Astrocyte (in vitro differentiated cells and primary cell): ENCODE results near the gene CDS2. TPM values are rescaled to one million over a fixed set of nuclear protein-coding genes. Genes with fewer than 3 reads are reported as not detected.

Source experiments
- DNase-seq: peaks from one replicate; pipeline ENCODE4 v3.0.0-alpha.2; 2010; ENCODE audit warnings: low read depth
- FAIRE-seq: peaks from 2 replicates; lab custom pipeline; 2011; peaks lifted over from hg19 to GRCh38; lab: Jason Lieb, UNC
- H2AFZ ChIP-seq: 2 replicates; pipeline ENCODE4 v1.6.0; 2012; ENCODE audit warnings: low read depth, low read length, inconsistent platforms
- H3K27ac ChIP-seq: 2 replicates; pipeline ENCODE4 v1.5.1; 2011; ENCODE audit warnings: low read depth, low read length, inconsistent platforms
- H3K27me3 ChIP-seq: 2 replicates; pipeline ENCODE4 v1.6.0; 2011; ENCODE audit warnings: low read length, inconsistent platforms; ENCODE audit not compliant: insufficient read depth
- H3K36me3 ChIP-seq: 2 replicates; pipeline ENCODE4 v1.5.1; 2011; ENCODE audit warnings: low read length, inconsistent platforms; ENCODE audit not compliant: insufficient read depth
- H3K4me1 ChIP-seq: 2 replicates; pipeline ENCODE4 v1.5.1; 2011; ENCODE audit warnings: low read length, inconsistent platforms; ENCODE audit not compliant: insufficient read depth
- H3K4me2 ChIP-seq: 2 replicates; pipeline ENCODE4 v1.6.0; 2012; ENCODE audit warnings: low read length, inconsistent platforms
- H3K4me3 ChIP-seq: 2 replicates; pipeline ENCODE4 v1.5.1; 2011; ENCODE audit warnings: low read depth, mild to moderate bottlenecking, low read length, inconsistent platforms; ENCODE audit not compliant: insufficient read depth
- H3K79me2 ChIP-seq: 2 replicates; pipeline ENCODE4 v1.6.0; 2012; ENCODE audit warnings: mild to moderate bottlenecking, low read length, inconsistent platforms; ENCODE audit not compliant: insufficient read depth
- H3K9ac ChIP-seq: 2 replicates; pipeline ENCODE4 v1.6.0; 2012; ENCODE audit warnings: mild to moderate bottlenecking, low read length, inconsistent platforms
- H3K9me3 ChIP-seq: 2 replicates; pipeline ENCODE4 v1.5.1; 2012; ENCODE audit warnings: low read depth, mild to moderate bottlenecking, low read length, inconsistent platforms; ENCODE audit not compliant: insufficient read depth
- H4K20me1 ChIP-seq: 2 replicates; pipeline ENCODE4 v1.6.0; 2012; ENCODE audit warnings: low read length, inconsistent platforms; ENCODE audit not compliant: insufficient read depth
- H3K27ac Mint-ChIP-seq: one replicate; pipeline ENCODE4 v1.8.0; 2021; ENCODE audit warnings: mild to moderate bottlenecking, mixed read lengths; ENCODE audit not compliant: unreplicated experiment
- H3K27me3 Mint-ChIP-seq: one replicate; pipeline ENCODE4 v1.8.0; 2021; ENCODE audit warnings: low read depth, mixed read lengths; ENCODE audit not compliant: unreplicated experiment
- H3K36me3 Mint-ChIP-seq: one replicate; pipeline ENCODE4 v1.8.0; 2021; ENCODE audit warnings: low read depth, mixed read lengths; ENCODE audit not compliant: unreplicated experiment
- H3K4me1 Mint-ChIP-seq: one replicate; pipeline ENCODE4 v1.8.0; 2021; ENCODE audit warnings: low read depth, mixed read lengths; ENCODE audit not compliant: unreplicated experiment
- H3K4me3 Mint-ChIP-seq: one replicate; pipeline ENCODE4 v1.8.0; 2021; ENCODE audit warnings: mild to moderate bottlenecking, moderate library complexity, mixed read lengths; ENCODE audit not compliant: unreplicated experiment
- H3K9me3 Mint-ChIP-seq: one replicate; pipeline ENCODE4 v1.8.0; 2021; ENCODE audit warnings: mild to moderate bottlenecking, mixed read lengths; ENCODE audit not compliant: unreplicated experiment
- EZH2 ChIP-seq: IDR thresholded peaks from 2 replicates; pipeline ENCODE4 v1.6.1; 2012; ENCODE audit warnings: mild to moderate bottlenecking, low read length, inconsistent platforms; ENCODE audit not compliant: insufficient read depth
- total RNA-seq: library from RNA; stranded (reverse); gene quantifications from 2 replicates; pipeline ENCODE4 v1.2.1, GENCODE V29; 2021
- TF ChIP-seq, protein P1 (sequence below): IDR thresholded peaks from 2 replicates; pipeline ENCODE4 v1.5.1; 2011; ENCODE audit warnings: low read depth, mild to moderate bottlenecking, inconsistent platforms, low read length, moderate library complexity; ENCODE audit not compliant: insufficient read depth

Gene CDS2
- total RNA-seq, 1 donor from 2014 or later: 53.9 TPM

DNA sequence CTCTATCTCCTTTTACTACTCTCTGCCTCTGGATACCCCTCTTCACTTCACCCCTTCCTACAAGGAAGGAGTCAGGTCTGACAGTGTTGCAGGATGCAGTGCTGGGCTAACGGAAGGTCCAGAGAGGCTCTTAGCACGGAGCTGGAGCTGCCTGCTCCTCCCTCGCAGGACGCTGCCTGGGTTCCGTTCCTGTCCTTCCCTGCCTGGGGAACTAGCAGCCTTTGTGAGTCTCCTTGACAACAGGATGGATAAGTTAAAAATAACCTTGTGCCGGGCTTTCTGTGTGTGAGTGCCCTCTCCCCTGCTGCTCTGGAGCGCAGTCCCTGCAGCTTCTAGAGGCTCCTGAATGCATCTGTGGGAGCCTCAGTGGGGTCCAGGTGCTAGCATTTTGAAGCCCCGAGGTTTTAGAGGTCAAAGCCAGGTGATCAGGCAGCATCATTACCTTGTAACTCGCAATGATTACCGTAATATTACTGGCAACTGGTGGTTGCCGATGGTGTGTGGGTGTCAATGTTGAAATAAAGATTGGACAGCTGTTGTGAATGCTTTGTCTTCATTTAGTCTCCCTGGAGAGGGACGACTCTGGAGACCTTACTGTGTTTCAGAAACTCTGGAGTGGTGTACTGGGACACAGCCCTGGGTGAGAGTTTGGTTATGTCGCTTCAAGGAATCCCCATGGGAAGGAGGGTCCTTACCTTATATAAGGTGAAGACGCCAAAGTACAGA is 44.4 kb downstream of the CDS2 start:
- peaks cover 6% of the 10 kb centered on the region for H3K36me3 Mint-ChIP-seq
- H3K9me3 Mint-ChIP-seq: no peaks in the 10 kb centered on the region
- H2AFZ ChIP-seq: no peak overlapping the region
- peak overlapping the region; percentile 50 for H3K4me2 ChIP-seq
- H3K27ac ChIP-seq: no peak overlapping the region
- no peaks in the 10 kb centered on the region for H3K9me3 ChIP-seq
- H3K79me2 ChIP-seq: peaks cover 50% of the 10 kb centered on the region
- peak overlapping the region; percentile 34 for H3K27ac Mint-ChIP-seq
- no peak overlapping the region for H3K4me3 ChIP-seq
- DNase-seq (no peak), FAIRE-seq (no peak)
- H3K36me3 ChIP-seq: no peaks in the 10 kb centered on the region
- H3K4me3 Mint-ChIP-seq: peak overlapping the region; percentile 13
- H3K27me3 Mint-ChIP-seq: no peaks in the 10 kb centered on the region
- peaks cover 21% of the 10 kb centered on the region for H3K4me1 ChIP-seq
- TF ChIP-seq, protein P1, sequence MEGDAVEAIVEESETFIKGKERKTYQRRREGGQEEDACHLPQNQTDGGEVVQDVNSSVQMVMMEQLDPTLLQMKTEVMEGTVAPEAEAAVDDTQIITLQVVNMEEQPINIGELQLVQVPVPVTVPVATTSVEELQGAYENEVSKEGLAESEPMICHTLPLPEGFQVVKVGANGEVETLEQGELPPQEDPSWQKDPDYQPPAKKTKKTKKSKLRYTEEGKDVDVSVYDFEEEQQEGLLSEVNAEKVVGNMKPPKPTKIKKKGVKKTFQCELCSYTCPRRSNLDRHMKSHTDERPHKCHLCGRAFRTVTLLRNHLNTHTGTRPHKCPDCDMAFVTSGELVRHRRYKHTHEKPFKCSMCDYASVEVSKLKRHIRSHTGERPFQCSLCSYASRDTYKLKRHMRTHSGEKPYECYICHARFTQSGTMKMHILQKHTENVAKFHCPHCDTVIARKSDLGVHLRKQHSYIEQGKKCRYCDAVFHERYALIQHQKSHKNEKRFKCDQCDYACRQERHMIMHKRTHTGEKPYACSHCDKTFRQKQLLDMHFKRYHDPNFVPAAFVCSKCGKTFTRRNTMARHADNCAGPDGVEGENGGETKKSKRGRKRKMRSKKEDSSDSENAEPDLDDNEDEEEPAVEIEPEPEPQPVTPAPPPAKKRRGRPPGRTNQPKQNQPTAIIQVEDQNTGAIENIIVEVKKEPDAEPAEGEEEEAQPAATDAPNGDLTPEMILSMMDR: no peak
- TF ChIP-seq EZH2: no peak
- H3K27me3 ChIP-seq: no peaks in the 10 kb centered on the region
- H3K4me1 Mint-ChIP-seq: peaks cover 32% of the 10 kb centered on the region
- H4K20me1 ChIP-seq: peaks cover 65% of the 10 kb centered on the region
- H3K9ac ChIP-seq: peak overlapping the region; percentile 24

- DNase-seq (no peak), FAIRE-seq (no peak)
- no peak for TF ChIP-seq EZH2
- TF ChIP-seq, protein P1: no peak
- Histone ChIP-seq H3K4me3 (no peak overlapping the region), H3K36me3 (no peaks in the 10 kb centered on the region), H3K9me3 (no peaks in the 10 kb centered on the region), H2AFZ (no peak overlapping the region), H3K4me1 (peaks cover 21% of the 10 kb centered on the region), H3K9ac (no peak overlapping the region), H3K4me2 (no peak overlapping the region), H3K27ac (no peak overlapping the region), H3K27me3 (no peaks in the 10 kb centered on the region), H4K20me1 (peaks cover 59% of the 10 kb centered on the region), H3K79me2 (peaks cover 44% of the 10 kb centered on the region)
- Mint-ChIP-seq H3K9me3 (no peaks in the 10 kb centered on the region), H3K4me3 (peak overlapping the region; percentile 13), H3K4me1 (peaks cover 30% of the 10 kb centered on the region), H3K27me3 (no peaks in the 10 kb centered on the region), H3K27ac (no peak overlapping the region), H3K36me3 (peaks cover 6% of the 10 kb centered on the region)
These were observed 45.0 kb downstream of the CDS2 start for GRCh38 chr20:5171790-5172164.

DNA sequence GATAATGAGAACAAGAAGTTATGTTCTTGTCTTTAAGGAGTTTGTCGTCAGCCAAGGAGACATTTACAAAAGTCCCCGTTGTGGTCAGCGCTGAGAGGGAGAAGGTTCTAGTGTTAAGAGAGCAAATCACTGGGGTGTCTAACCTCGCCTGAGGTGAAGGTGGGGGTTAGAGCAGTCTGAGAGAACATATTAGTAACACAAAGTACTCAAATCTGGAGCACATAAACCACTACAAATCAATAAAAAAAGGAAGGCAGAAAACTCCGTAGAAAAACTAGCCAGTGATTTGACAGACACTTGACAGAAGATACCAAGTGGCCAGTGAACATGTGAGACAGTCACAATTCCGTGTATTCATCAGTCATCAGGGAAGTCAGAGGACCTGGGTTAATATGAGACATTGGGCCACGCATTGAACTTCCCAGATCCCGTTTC is 45.4 kb downstream of the CDS2 start:
- H3K79me2 ChIP-seq: peaks cover 40% of the 10 kb centered on the region
- H3K27me3 ChIP-seq: no peaks in the 10 kb centered on the region
- H3K4me1 ChIP-seq: peaks cover 21% of the 10 kb centered on the region
- H3K4me2 ChIP-seq: no peak overlapping the region
- no peak overlapping the region for H2AFZ ChIP-seq
- Mint-ChIP-seq H3K27ac (no peak overlapping the region), H3K36me3 (peaks cover 7% of the 10 kb centered on the region), H3K9me3 (no peaks in the 10 kb centered on the region), H3K27me3 (no peaks in the 10 kb centered on the region), H3K4me1 (peaks cover 31% of the 10 kb centered on the region), H3K4me3 (no peak overlapping the region)
- DNase-seq (no peak), FAIRE-seq (no peak)
- H4K20me1 ChIP-seq: peaks cover 55% of the 10 kb centered on the region
- H3K27ac ChIP-seq: no peak overlapping the region
- no peaks in the 10 kb centered on the region for H3K36me3 ChIP-seq
- H3K9me3 ChIP-seq: no peaks in the 10 kb centered on the region
- H3K9ac ChIP-seq: no peak overlapping the region
- TF ChIP-seq EZH2: no peak
- TF ChIP-seq, protein P1: no peak
- no peak overlapping the region for H3K4me3 ChIP-seq
